UCSD-AML1 (cell line): ENCODE measurements around the gene TRMT10C.
"Not testable (repeated sequence)": the region's sequence is repeated elsewhere in the genome, so short reads cannot be mapped to it uniquely, and the experiment has no call there.

Experiments used
- DNase-seq: peaks from one replicate; lab custom pipeline; 2025; ENCODE audit not compliant: unreplicated experiment; lab: John Stamatoyannopoulos, UW

Gene TRMT10C

DNA sequence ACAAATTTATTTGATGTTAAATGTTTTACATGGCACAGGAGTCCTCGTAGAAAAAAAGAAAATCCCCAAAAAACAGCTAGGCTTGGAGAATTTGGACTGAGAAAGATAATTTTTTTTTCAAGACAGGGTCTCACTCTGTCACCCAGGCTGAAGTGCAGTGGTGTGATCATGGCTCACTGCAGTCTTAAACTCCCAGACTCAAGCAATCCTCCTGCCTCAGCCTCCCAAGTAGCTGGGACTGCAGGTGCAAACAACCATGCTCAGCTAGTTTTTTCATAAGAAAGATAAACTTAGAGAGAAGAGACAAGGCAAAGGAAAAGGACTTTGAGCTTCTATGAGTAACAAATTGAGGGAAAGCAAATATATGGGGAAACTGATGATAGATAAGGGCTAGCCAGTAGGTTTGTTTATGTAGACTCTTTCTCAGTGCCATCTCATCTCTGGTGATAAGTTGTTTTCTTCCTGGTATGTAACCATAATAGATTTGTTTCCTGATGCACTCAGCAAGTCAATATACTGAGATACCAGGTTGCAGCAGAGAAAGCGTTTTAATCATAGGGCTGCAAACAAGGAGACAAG is 13.1 kb upstream of the TRMT10C start:
- no peak for DNase-seq

DNA sequence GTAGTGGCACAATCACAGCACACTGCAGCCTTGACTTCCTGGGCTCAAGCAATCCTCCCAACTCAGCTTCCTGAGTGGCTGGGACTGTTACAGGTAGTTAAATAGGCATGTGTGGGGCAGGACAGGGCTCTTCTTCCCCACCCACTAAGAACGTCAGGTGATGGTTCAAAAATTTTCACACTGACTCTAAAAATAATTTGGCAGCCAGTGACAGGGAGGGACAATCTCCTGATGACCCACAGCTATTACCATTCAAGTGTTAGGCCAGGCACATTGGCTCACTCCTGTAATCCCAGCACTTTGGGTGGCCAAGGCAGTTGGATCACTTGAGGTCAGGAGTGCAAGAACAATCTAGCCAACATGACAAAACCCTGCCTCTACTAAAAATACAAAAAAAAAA is 12.2 kb upstream of the TRMT10C start:
- no peak for DNase-seq

DNA sequence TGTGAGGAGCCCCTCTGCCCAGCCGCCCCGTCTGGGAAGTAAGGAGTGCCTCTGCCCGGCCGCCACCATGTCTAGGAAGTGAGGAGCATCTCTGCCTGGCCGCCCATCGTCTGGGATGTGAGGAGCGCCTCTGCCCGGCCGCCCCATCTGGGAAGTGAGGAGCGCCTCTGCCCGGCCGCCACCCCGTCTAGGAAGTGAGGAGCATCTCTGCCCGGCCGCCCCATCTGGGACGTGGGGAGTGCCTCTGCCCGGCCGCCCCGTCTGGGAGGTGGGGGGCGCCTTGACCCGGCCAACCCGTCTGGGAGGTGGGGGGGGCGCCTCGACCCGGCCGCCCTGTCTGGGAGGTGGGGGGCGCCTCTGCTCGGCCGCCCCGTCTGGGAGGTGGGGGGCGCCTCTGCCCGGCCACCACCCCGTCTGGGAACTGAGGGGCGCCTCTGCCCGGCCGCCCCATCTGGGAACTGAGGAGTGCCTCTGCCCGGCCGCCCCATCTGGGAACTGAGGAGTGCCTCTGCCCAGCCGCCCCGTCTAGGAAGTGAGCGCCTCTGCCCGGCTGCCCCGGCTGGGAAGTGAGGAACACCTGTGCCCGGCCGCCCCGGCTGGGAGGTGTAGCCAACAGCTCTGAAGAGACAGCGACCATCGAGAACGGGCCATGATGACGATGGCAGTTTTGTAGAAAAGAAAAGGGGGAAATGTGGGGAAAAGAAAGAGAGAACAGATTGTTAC is 10.1 kb upstream of the TRMT10C start:
- not testable (repeated sequence) for DNase-seq

DNA sequence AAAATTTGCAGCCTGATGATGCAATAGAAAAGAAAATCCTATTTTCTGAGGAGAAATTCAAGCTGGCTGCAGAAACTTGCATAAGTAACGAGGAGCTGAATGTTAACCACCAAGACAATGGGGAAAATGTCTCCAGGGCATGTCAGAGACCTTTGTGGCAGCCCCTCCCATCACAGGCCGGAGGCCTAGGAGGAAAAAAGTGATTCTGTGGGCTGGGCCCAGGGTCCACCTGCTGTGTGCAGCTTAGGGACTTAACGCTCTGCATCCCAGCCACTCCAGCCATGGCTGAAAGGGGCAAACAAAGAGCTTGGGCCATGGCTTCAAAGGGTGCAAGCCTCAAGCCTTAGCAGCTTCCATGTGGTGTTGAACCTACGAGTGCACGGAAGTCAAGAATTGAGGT is 8.3 kb upstream of the TRMT10C start:
- not testable (repeated sequence) for DNase-seq

DNA sequence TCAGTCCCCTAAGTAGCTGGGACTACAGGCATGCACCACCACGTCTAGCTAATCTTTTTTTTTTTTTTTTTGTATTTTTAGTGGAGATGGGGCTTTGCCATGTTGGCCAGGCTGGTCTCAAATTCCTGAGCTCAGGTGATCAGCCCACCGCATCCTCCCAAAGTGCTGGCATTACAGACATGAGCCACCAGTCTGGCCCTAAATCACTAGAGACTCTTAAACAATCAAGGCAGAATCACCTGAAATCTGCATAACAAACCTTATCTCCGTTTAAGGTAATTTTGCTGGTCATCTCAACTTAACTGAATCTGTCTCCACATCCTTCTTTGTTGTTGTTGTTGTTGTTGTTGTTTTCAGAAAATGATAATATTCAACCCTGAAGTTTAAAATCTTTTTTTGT is 5.6 kb upstream of the TRMT10C start:
- no peak for DNase-seq

DNA sequence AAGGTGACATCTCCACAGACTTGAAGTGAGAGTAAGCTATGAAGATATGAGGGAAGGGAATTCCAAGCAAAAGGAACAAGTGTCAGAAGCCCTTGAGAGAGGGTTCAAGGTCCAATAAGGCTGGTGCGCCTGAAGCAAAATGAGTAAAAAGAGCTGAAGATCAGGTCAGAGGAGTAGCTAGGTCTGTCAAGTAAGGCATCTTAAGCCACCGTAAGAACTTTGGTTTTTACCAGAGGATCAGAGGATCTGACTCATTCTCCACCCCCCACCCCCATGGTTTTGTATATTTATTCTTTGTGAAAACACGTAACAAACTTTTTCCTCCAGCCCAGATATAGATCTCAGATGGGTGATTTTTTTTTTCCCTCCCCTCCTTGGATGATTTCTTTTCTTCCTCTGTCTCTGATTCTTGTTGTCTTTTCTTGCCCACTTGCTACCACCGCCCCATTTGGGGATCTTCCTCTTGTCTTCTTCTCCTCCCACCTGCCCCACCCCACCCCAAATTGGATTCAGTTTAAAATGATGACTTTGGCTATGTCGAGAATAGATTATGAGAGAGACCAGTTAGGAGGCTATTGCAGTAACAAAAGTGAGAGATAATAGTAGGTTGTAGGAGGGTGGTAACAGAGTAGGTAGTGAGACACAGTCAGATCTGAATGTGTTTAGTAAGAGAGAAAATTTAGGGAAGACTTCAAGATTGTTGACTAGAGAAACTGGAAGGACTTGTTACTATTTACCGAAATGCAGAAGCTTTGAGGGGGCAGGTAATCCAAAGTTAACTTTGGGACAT is 6.1 kb downstream of the TRMT10C start:
- no peak for DNase-seq

DNA sequence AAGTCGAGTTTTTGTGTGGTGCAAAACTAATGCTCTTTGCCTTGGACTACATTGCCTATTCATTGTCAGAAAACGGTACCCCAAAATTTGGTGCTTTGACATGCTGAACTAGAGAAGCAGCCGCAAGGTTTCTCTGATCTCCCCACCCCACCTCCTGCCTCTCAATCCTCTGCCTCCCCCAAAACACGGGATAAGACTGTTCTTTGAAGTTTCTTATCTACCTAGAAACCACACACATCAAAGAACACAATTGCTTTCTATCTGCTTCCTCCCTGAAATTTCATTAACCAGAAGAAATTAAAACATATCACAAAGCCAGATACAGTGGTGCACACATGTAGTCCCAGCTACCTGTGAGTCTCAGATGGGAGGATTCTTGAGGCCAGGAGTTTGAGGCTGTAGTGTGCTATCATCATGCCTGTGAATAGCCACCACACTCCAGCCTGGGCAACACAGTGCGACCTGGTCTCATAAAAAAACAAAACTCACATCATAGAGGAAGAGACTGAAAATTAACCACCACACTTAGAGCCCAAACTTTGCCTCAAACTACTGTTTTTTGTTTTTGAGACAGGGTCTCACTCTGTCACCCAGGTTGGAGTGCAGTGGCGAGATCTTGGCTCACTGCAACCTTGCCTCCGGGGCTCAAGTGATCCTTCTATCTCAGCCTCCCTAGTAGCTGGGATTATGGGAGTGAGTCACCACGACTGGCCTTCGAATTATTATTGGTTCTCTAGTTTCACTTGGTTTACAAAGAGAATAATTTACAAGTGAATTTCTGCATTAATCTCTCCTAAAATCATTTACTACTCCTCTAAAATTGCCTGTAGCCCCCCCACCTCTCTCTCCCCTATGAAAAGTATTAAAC is 9.6 kb downstream of the TRMT10C start:
- no peak for DNase-seq

DNA sequence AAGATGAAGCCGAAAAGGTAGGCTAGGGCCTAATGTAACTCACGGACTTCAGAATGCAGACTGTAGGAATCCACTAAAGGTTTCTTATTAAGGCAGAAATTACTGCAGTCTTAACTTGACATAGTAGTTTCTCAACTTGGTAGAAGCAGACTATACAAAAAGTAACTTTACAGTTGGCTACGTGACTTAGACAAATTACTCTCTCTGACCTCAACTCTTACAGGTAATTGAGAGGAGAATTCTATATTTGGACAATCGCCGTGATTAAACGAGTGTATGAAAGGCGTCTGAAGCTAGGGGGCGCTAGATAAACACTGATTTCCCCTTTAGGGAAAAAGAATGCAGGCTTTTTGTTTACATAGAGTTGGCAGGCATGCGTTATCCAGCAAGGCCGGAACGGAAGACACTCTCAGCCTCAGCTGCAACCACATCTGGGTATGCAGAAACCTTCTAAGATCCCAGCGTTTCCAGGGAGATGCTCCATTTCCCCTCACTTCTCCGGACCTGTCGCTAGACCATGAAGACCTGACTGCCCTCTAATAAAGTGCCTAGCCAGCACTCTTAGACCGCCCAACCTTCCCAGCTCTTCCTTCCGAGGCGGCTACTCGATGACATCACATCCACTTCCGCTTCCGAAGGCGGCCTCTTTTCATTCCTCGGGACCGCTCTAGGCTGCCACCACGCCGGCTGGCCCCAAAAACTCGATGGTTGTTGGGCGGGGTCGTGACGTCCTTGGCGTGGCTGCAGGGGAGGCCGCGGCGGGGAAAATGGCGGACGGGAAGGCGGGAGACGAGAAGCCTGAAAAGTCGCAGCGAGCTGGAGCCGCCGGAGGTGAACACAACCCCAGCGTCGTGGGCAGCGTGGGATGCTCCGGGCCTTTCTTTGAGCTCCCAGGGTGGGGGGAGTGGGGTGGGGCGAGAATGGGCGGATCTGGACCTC is 12.1 kb downstream of the TRMT10C start, which contains the start of gene PCNP:
Gene PCNP, plus strand, starts transcription at position 732 of the 939 bp plus-strand sequence. Its CDS starts 36 bp downstream, at position 768.
- DNase-seq, result peak; percentile 98

DNA sequence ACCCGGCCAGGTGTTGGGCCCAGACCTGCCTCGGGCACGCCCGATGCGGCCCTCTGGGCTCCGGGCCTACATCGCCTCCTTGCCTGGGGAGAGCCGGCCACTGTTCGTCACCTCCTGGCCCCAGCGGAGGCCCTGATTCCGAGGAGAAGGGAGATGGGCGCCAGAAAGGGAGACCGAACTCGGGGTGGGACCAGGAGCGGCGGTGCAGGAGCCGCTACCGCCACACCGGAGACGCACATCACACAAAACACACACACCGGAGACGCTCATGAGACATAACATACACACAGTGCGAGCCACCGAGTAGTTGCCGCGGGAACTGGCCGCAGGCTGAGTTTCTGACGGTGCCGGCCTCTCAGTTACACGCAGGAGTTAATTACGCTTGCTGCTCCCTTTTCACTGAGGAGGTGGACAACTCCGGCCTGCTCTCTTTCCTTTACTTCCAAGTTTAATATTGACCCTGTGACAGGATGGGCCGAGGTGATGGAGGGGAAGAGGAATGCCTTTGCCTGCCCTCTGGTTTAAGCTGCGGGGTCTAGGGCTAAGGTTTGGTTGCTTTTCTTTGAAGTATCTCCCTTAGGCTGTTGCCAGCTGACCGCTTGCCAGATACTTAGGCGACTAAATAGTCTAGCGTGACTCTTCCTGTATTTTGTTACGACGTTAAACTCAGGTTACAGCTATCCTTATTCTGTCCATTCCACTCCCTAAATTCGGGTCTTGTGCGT is 12.9 kb downstream of the TRMT10C start:
- DNase-seq, result peak; percentile 75

DNA sequence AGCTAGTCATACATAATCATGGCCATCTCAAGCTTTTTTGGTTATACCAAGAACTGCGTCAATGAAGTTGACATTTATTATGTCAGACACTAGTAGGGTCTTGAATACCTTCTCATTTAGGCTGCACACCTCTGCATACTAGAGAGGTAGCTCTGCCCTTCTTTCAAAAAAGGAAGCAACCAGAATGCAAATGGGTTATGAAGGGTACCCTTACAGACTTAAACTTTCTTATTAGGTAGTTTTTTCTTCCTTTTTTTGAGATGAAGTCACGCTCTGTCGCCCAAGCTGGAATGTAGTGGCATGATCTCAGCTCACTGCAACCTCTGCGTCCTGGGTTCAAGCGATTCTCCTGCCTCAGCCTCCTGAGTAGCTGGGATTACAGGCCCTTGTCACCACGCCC is 15.6 kb downstream of the TRMT10C start:
- no peak for DNase-seq

DNA sequence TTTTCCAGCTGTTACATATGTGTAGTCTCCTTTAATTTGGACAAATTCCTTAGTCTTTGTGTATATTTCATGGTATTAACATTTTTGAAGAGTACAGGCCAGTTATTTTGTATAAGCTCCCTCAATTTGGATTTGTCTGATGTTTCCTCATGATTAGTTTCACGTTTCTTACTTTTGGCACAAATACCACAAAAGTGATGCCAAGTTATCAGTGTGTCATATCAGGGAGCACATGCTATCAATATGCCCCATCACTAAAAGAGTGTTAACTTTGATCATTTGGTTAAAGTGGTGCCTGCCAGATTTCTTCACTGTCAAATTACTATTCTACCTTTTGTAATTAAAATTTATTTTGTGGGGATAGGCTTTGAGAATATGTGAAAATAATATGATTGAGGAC is 26.9 kb downstream of the TRMT10C start:
- no peak for DNase-seq

DNA sequence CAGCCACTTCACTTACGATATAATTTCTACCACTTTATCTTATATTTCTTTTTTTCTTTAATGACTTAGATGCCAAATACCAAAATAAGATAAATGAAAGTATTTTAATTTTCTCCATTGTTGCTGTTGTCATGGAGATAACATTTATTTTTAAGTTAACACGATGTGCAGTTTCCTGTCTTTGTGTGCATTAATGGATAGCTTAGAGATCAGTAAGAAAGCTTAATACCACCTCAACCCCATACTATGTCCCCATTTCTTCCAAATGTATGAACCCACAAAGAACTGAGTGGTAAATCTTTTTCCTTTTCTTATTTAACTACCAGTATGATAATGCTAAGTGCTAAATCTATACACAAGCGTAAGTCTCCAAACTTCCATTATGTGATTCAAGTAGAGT is 29.4 kb downstream of the TRMT10C start:
- DNase-seq, result no peak

DNA sequence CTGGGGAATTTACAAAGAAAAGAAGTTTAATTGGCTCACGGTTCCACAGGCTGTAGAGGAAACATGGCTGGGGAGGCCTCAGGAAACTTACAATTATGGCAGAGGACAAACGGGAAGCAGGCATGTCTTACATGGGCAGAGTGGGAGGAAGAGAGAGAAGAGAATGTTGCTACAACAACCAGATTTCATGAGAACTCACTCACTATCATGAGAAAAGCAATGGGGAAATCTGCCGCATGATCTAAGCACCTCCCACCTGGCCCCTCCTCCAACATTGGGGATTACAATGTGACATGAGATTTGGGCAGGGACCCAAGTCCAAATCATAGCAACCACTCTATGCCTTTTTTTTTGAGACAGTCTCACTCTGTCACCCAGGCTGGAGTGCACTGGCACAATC is 41.1 kb downstream of the TRMT10C start:
- no peak for DNase-seq

DNA sequence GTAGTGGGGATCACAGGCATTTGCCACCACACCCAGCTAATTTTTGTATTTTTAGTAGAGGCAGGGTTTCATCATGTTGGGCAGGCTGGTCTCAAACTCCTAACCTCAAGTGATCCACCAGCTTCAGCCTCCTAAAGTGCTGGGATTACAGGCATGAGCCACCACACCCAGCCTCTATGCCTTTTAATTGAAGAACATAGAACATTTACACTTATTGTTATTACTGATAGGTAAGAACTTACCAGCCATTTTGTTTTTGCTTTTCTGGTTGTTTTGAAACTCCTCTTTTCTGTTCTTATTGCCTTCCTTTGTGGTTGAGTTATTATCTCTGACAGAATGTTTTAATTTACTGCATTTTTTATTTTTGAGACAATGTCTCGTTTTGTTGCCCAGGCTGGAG is 41.5 kb downstream of the TRMT10C start:
- DNase-seq, result no peak

DNA sequence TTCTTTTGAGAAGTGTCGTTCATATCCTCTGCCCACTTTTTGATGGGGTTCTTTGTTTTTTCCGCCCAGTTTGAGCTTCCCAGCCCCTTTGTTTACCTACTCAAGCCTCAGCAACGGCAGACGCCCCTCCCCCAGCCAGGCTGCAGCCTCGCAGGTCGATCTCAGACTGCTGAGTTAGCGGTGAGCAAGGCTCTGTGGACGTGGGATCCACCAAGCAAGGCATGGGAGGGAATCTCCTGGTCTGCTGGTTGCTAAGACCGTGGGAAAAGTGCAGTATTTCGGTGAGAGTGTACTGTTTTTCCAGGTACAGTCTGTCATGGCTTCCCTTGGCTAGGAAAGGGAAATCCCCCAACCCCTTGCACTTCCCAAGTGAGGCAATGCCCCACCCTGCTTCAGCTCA is 43.7 kb downstream of the TRMT10C start:
- not testable (repeated sequence) for DNase-seq

DNA sequence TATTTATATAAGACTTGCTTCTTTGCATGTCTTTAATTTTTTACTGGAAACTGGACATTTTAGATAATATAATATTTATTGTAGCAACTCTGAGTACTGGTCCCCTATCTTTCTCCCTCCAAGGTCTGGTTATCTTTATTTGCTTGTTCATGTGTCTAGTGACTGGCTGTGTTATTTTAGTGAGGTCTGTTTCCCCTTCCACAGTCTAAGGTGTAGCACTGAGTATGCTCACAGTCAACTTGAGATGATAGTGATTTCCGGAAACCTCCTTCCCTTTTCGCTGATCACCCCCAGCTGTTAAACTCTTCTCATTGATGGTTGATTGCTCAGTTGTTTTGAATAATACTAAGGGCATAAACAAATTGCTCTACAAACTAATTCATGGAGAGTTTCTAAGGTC is 49.4 kb downstream of the TRMT10C start:
- no peak for DNase-seq

DNA sequence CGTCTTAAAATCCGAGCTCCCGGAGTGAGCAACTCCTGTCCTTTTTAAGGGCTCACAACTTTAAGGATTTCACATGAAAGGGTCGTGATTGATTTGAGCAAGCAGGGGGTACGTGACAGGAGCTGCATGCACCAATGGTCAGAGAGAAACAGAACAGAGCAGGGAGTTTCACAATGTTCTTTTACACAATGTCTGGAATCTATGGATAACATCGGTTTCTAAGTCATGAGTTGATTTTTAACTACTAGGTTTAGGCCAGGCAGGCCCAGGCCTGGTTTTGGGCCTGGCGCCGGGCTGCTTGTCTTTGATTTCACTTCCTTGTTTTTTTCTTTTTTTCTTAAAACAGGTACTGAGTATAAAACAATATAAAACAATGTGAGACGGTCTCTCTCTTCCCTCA is 51.3 kb downstream of the TRMT10C start:
- DNase-seq, result not testable (repeated sequence)

DNA sequence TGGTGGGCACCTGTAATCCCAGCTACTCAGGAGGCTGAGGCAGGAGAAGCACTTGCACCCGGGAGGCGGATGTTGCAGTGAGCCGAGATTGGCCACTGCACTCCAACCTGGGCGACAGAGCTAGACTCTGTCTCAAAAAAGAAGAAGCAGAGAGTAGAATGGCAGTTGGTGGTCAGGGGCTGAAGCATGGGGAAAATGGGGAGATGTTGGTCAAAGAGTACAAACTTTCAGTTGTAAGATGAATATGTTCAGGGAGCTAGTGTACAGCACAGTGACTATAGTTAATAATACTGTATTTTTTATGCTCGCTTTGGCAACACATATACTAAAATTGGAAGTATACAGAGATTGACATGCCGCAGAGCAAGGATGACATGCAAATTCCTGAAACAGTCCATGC is 53.9 kb downstream of the TRMT10C start:
- DNase-seq, result no peak
